ENCODE data around the gene PLCXD3.
"Not testable (repeated sequence)": the region's sequence is repeated elsewhere in the genome, so short reads cannot be mapped to it uniquely, and the experiment has no call there.

The PLCXD3 gene

DNA sequence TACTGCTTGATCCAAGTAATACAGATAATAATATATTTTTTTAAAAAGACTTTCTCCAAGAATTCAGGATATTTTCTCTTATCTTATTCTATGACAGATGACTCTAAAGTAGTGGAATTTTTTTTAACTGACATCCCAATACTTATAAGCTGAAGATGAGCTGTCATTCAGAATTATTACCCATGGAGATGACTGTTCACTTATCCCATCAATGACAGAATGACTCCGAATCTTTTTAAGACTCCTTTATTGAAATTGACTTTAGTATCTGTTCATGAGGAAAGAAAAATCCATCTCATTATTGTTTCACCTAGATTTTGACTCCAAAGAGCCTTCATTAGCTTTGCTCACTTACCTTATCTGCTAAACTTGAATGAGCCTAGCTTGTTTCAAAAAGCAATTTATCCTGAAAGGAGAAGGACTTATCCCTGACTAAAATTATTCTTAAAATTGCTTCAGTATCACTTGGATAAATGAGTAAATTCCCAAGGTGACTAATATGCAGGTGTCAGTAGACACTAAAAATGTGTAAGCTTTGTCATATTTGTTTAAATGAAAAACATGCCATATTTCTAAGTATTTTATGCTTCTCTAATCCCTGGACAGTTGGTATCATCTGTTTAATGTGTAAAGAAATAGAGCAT, 146.9 kb downstream of the PLCXD3 start:
- no peak for DNase-seq (ENCODE audit: extremely low read depth in 1 of 2, low read depth in 1 of 2)

- no peak for DNase-seq (ENCODE audit: extremely low read depth in 1 of 2, low read depth in 1 of 2)
Observed at GRCh38 chr5:41356786-41357185, 153.6 kb downstream of the PLCXD3 start.

DNA sequence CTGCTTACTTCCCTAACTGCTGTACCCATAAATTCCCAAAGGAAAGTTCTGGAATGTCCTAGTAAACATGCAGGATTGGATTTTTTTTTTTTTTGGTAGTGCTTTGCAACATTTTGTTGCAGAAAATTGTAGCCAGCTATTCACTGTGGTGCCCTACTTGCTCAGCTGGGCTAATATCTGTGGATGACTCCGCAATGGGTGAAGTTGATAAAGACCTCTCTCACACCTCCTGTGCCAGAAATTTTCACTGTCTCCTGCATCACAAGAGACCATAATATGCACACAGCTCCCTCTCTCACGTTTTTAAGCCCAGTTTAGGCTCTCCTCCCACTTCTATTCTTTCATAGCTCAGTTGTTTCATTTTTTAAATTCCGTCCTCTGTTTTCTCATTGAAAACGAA, 160.6 kb downstream of the PLCXD3 start:
- no peak for DNase-seq (ENCODE audit: extremely low read depth in 1 of 2, low read depth in 1 of 2)

DNA sequence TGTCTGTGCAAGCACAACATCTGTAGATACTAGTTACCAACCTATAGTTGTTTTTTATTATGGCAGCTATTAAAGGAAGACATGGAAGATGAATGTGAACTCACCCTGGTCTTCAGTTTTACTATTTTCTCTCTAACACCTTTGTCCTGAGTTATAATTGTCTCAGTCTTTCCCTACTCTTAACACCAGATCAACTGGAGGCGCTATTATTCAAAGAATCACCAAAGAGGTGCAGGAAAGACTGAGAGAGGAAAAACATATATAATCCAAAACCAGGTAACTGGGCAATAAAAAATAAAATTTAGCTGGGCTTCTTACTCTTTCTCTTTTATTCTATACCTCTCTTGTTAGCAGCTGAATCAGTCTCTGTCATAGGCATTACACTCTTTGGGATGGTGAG, 162.8 kb downstream of the PLCXD3 start:
- no peak for DNase-seq (ENCODE audit: extremely low read depth in 1 of 2, low read depth in 1 of 2)

GRCh38 chr5:41346609-41347008, 163.8 kb downstream of the PLCXD3 start:
- DNase-seq (ENCODE audit: extremely low read depth in 1 of 2, low read depth in 1 of 2): no peak

DNA sequence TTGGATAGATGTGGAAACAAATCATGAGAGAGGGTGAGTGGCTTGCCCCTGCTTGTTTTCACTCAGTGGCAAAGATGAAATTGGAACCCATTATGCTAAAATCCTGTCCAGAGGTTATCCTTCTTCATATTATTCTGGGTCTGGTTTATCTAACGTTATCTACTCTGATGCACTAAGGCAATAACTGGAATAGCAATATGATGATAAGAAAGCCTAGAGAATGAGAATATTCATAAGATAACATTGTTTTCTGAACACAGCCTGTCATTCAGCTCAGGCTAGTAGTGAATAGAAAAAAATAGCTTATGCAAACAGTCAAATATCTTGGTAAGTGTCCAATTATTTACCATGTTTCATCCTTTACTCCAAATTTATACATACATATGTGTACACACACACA, 165.1 kb downstream of the PLCXD3 start:
- no peak for DNase-seq (ENCODE audit: extremely low read depth in 1 of 2, low read depth in 1 of 2)

GRCh38 chr5:41339339-41339738, 171.1 kb downstream of the PLCXD3 start:
- no peak for DNase-seq (ENCODE audit: extremely low read depth in 1 of 2, low read depth in 1 of 2)

DNA sequence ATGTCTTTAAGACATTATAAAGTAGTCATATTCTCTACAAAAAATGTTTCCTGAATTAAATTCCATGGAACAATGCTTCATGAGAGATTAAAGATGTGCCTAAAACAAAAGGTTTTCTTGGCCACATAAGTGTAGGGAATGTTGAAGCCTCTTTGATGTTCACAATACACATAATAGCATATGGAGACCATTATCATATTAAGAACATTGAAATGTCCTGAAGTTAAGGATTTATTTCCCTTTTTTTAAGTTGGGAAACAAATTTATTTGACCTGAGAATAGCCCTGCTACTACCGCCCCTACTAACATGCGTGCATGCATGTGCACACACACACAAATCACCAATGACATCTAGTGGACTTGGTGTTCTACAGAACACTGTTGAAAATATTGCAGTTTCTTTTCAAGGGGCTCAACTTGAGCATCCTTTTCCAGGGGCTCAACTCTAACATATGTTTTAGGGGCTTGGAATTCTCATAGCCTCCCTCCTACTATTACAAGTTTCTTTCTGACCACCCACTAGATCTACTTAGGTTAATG, 172.2 kb downstream of the PLCXD3 start:
- no peak for DNase-seq (ENCODE audit: extremely low read depth in 1 of 2, low read depth in 1 of 2)

- DNase-seq (ENCODE audit: extremely low read depth in 1 of 2, low read depth in 1 of 2): no peak
Observed at GRCh38 chr5:41337724-41338123, 172.7 kb downstream of the PLCXD3 start.

- DNase-seq (ENCODE audit: extremely low read depth in 1 of 2, low read depth in 1 of 2): no peak
Observed at GRCh38 chr5:41337216-41337615, 173.2 kb downstream of the PLCXD3 start.

GRCh38 chr5:41336471-41336870, 173.9 kb downstream of the PLCXD3 start:
- DNase-seq (ENCODE audit: extremely low read depth in 1 of 2, low read depth in 1 of 2): no peak

DNA sequence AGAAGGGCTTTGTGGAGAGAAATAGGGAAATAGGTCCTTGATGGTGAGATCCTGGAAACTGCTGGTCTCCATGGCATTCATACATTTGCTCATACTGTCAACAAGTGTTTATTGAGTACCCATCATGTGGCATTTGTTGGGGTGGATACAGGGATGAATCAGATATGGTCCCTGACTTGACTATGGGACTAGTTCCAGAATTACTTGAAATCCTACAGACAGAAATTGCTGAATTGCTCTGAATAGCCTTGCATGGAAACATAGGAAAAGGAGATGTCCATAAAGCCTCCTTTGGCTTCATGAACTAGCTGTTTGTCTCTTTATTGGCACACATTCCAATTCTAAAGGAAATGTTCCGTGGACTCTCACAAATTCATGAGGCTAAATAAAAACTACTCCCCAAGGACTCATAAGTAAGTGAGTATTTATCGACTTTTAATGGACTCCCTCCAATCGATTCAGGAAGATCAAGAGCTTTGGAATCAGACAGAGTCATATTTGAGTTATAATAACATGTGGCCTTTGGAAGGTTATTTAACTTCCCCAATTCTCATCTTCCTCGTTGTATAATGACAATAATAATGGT, 174.7 kb downstream of the PLCXD3 start:
- no peak for DNase-seq (ENCODE audit: extremely low read depth in 1 of 2, low read depth in 1 of 2)

- DNase-seq (ENCODE audit: extremely low read depth in 1 of 2, low read depth in 1 of 2): no peak
Observed at GRCh38 chr5:41334758-41335157, 175.6 kb downstream of the PLCXD3 start.

- no peak for DNase-seq (ENCODE audit: extremely low read depth in 1 of 2, low read depth in 1 of 2)
Observed at GRCh38 chr5:41334221-41334620, 176.2 kb downstream of the PLCXD3 start.

- no peak for DNase-seq (ENCODE audit: extremely low read depth in 1 of 2, low read depth in 1 of 2)
Observed at GRCh38 chr5:41325074-41325473, 185.3 kb downstream of the PLCXD3 start.

GRCh38 chr5:41322826-41323225, 187.6 kb downstream of the PLCXD3 start:
- not testable (repeated sequence) for DNase-seq (ENCODE audit: extremely low read depth in 1 of 2, low read depth in 1 of 2)

DNA sequence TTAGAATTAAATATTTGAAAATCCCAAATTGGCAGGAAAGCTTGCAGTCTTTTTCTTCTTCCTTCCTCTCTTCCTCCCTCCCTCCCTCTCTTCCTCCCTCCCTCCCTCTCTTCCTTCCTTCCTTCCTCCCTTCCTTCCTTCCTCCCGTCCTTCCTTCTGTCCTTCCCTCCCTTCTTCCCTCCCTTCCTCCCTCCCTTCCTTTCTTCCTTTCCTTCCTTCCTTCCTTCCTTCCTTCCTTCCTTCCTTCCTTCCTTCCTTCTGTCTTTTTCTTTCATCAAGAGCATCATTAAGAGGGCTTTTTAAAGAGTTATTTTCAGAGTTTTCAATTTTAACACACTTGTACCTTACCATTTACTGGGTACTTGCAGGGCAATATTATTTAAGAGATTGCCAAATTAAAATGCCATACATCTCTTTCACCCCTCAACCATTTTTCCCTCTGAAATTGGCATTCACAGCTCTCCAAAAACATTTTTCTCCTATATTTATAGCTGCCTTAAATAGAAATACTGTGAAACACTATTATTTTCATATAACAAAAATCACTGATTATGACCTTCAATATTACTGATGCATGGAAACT, 197.8 kb downstream of the PLCXD3 start:
- no peak for DNase-seq (ENCODE audit: extremely low read depth in 1 of 2, low read depth in 1 of 2)

- no peak for DNase-seq (ENCODE audit: extremely low read depth in 1 of 2, low read depth in 1 of 2)
Observed at GRCh38 chr5:41312066-41312465, 198.3 kb downstream of the PLCXD3 start.

DNA sequence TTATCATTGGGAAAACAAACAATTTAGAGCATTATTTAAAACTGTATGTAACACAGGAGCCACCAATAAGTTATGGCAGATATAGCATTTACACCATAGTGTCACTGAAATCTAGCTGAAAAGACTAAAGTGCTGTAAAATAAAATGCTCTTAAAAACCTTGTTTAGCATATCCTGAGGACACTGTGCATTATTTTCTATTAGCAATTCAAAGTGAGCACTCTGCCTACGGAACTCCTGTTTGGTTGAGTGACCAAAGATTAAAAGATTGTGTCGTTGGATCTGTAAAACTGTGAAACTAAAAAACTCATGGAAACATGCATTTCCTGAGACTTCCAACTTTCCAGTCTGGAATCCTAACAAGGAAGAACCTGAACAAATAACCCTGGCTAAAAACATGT, 201.1 kb downstream of the PLCXD3 start:
- no peak for DNase-seq (ENCODE audit: extremely low read depth in 1 of 2, low read depth in 1 of 2)

- no peak for DNase-seq (ENCODE audit: extremely low read depth in 1 of 2, low read depth in 1 of 2)
Observed at GRCh38 chr5:41306005-41306404, 204.4 kb downstream of the PLCXD3 start.

- DNase-seq (ENCODE audit: extremely low read depth in 1 of 2, low read depth in 1 of 2): no peak
Observed at GRCh38 chr5:41305056-41305455, 205.3 kb downstream of the PLCXD3 start.

DNA sequence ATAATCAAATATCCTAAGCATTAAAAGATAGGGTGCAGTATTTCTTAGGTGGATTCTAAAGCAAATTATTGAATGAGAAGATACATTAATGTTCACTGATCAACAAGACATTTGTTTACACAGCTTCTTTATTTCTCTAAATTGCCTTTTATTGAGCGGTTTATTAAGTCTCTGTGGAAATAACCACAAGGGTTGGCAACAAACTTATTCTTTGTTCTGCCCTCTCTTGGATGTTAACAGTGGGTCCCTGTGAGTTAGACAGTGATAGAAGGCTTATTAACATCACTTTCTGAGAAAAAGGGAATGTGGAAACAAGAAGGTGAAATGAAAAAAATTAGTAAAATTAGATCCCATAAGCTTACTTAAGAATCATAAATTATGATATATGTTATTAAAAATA, 214.3 kb downstream of the PLCXD3 start:
- no peak for DNase-seq (ENCODE audit: extremely low read depth in 1 of 2, low read depth in 1 of 2)

Data from stimulated activated CD8-positive, alpha-beta memory T cell treated with anti-CD3 and anti-CD28 coated beads, Interleukin-7, amount 100 ng/mL, for 48 hours (primary cell).